Astrocyte of the cerebellum (primary cell): ENCODE results near the gene GSG1L.

Experiments
- DNase-seq: peaks from one replicate; pipeline ENCODE4 v3.0.0-alpha.2; 2011; ENCODE audit warnings: low read depth
- H3K4me3 ChIP-seq: 2 replicates; pipeline ENCODE4 v1.5.1; 2011; ENCODE audit warnings: mild to moderate bottlenecking, low read depth, low read length, moderate library complexity
- in situ Hi-C: cut with HindIII; loops from 2 replicates; pipeline ENCODE4 v1.10.0; 2017; ENCODE audit warnings: low sequenced_read_pairs
- TF ChIP-seq, protein P1 (sequence below): IDR thresholded peaks from 2 replicates; pipeline ENCODE4 v1.5.1; 2012; ENCODE audit warnings: low read length, low read depth, moderate library complexity, mild to moderate bottlenecking; ENCODE audit errors: missing control alignments

GSG1L gene

DNA sequence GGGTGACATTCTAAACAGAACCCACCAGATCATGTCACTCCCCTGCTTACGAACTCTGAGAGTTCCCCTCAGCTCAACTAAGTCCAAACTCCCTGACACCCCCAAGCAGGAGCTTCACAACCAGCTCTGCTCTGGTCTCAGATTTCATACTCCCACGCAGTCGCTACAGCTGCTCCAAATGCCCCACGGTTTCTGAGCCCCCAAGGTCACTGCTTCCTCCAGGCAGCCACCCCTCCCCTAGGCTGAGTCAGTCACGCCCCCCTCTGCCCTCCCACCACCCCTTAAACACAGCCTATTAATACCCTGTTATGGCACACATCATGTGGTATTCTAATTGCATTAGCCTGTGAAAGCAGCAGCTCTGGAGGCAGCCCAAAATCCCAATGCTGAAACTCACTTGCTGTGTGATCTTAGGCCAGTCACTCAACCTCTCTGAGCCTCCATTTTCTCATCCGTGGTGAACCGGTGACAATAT lies 51.5 kb downstream of the GSG1L start:
- in situ Hi-C loops: no loop called here

DNA sequence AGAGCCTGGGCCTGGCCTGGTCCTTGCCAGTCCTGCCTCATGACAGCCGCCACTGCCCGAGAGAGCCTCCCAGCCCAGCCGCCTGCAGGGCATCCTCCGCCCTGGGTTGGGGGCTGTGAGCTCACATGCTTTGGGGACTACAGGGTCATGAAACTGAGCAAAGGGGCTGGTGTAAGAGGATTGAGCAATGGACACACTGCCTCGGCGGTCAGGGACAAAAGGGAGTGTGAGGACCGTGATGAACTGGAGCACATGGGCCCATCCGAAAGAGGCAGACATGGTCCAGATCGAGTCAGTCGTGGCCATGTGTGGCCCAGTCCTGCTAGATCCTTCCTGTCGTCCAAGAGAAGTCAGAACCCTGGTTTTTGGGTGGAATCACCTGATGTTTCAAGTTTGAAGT lies 52.3 kb downstream of the GSG1L start:
- in situ Hi-C loops: no loop called here

More for the DNA sequence above, 51.5 kb downstream of the GSG1L start:
- TF ChIP-seq, protein P1, sequence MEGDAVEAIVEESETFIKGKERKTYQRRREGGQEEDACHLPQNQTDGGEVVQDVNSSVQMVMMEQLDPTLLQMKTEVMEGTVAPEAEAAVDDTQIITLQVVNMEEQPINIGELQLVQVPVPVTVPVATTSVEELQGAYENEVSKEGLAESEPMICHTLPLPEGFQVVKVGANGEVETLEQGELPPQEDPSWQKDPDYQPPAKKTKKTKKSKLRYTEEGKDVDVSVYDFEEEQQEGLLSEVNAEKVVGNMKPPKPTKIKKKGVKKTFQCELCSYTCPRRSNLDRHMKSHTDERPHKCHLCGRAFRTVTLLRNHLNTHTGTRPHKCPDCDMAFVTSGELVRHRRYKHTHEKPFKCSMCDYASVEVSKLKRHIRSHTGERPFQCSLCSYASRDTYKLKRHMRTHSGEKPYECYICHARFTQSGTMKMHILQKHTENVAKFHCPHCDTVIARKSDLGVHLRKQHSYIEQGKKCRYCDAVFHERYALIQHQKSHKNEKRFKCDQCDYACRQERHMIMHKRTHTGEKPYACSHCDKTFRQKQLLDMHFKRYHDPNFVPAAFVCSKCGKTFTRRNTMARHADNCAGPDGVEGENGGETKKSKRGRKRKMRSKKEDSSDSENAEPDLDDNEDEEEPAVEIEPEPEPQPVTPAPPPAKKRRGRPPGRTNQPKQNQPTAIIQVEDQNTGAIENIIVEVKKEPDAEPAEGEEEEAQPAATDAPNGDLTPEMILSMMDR: no peak
- no peak overlapping the region for H3K4me3 ChIP-seq
- no peak for DNase-seq

DNA sequence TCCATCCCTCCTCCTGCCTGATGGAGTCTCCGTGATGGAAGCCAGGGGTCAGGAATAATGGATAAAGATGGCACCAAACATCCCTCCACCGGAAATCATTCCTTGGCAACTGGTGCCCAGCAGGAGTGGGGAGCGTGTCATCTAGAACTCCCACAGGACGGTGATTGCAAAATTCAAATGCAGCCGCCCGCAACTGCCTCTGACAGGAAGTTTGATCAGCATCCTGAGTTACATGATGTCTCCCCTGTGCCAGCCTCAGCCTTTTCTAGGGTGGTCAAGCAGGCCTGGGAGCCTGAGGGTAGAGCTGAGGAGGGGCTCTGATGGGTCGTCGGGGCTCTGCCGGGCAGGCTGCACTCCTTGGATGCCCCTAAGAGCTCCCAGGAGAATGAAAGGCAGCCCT lies 52.8 kb downstream of the GSG1L start:
- H3K4me3 ChIP-seq: no peak overlapping the region
- in situ Hi-C loops: no loop called here
- DNase-seq: no peak
- TF ChIP-seq, protein P1: no peak

More for the DNA sequence above, 52.3 kb downstream of the GSG1L start:
- H3K4me3 ChIP-seq: no peak overlapping the region
- no peak for DNase-seq
- TF ChIP-seq, protein P1: no peak

DNA sequence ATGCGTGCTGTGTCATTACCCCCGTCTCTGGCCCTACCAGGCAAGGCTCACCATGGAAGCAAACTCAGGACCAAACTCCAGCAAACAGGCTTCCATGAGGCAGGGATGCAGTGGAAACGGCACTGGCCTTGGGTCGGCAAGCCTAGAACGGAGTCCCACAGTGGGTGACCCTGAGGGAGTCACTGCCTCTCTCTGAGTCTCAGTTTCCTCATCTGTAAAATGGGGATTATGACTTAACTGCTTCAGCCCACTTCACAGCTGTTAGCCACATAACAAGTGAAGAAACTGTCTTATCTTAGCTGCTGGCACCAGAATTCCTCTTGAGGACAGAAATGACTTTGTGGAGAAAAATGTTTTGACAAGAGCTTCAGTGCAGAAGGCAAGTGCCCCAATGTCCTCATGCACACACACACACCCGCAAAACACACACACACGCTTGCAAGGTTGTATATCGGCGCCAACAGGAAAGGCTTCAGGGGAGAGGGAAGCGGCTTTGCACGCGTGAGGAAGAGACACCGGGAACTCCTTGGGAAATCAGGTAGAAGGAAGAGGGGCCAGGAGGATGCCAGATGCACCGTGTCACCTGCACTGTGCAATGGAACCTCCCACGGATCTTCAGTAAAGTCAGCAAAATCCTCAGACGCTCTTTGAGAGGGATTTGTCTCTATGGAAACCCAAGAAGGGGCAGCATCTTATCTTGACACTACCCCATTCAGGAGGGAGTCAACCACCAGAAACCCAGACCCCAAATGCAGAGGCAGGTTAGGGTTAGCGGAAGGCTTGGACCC lies 53.7 kb downstream of the GSG1L start:
- TF ChIP-seq, protein P1: no peak
- no peak for DNase-seq
- in situ Hi-C loops: no loop called here
- H3K4me3 ChIP-seq: no peak overlapping the region

DNA sequence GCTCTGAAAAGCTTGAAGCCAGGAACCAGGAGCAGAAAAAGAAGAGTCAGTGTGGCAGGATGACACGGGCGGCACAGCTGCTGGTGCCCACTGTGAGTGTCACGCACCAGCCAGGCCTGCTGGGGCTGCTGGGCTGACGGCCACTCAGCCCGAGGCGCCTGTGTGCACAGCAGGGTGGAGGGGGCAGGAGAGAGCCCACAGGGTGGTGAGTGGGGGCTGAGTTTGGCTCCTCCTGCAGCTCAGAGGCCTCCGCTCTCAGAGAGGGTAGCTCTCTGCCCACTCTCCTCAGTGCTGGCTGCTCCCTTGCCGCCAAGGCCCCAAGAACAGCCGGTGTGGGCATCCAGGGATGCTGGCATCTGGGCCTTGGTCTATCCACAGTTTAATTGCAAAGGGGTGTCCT lies 59.6 kb downstream of the GSG1L start:
- TF ChIP-seq, protein P1: no peak
- in situ Hi-C loops: no loop called here
- no peak for DNase-seq
- H3K4me3 ChIP-seq: no peak overlapping the region

DNA sequence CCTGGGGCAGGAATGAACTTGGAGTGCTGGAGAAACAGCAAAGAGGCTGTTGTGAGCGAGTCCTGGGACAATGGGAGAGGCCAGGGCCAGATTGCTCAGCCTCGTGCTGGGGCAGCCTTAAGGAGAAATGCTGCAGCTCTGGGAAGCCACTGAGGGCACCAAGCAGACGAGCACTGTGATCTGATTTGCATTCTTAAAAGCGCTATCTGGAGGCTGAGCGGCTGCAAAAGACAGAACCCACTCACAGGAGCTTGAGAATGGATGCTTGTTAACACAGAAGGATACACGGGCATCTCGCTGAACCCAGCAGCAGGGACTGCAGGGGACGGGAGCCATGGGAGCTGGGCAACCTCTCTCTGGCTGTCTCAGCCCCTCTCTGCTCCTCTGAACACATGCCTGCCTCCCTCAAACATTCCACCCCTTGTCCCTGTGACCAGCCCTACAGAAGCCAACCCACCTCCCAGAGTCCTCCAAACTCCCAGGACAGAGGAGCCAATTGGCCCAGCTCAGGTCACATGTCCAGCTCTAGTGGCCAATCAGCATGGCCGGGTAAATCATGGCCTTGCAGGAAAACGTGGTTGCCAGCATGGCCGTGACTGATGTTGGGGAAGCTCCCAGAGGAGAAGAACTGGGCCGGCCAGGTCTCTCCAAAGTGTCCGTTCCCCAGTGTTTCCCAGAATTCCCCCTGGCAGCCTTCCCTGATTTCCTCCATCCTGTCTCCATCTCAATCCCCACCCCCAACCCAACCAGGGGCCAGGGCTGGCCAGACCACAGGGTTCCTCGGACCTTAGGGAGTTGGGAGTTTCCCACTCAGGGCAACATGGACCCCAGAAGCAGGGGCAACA lies 60.3 kb downstream of the GSG1L start:
- in situ Hi-C loops: no loop called here

More for the DNA sequence above, 60.3 kb downstream of the GSG1L start:
- no peak overlapping the region for H3K4me3 ChIP-seq
- DNase-seq: no peak
- TF ChIP-seq, protein P1: no peak
